ENCODE measurements around the gene BIVM.

The BIVM gene

DNA sequence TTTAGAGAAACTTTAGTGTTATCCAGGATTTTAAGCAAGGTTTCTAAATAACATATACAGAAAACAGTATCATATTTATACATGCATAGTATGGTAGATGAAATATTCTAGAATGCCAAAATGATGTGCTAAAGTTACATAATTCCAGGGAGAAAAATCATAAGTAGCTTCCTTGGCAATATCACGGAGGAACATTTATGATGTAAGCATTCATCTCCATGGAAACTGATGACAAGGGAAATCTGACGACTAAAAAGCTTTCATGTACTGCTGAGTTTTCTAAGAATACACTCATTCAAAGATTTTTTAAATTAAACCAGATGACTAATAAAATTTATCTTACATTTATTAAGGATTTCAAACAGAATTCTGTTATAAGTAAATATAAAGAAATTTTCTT, 30.0 kb upstream of the BIVM start:
- TF ChIP-seq, protein P1, sequence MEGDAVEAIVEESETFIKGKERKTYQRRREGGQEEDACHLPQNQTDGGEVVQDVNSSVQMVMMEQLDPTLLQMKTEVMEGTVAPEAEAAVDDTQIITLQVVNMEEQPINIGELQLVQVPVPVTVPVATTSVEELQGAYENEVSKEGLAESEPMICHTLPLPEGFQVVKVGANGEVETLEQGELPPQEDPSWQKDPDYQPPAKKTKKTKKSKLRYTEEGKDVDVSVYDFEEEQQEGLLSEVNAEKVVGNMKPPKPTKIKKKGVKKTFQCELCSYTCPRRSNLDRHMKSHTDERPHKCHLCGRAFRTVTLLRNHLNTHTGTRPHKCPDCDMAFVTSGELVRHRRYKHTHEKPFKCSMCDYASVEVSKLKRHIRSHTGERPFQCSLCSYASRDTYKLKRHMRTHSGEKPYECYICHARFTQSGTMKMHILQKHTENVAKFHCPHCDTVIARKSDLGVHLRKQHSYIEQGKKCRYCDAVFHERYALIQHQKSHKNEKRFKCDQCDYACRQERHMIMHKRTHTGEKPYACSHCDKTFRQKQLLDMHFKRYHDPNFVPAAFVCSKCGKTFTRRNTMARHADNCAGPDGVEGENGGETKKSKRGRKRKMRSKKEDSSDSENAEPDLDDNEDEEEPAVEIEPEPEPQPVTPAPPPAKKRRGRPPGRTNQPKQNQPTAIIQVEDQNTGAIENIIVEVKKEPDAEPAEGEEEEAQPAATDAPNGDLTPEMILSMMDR (IDR thresholded peaks at IDR 0.05; ENCODE audit: low read depth, low read length), result no peak
- H3K4me3 ChIP-seq (replicated peaks in 1 of 2; ENCODE audit: low read depth in 2 of 2, low read length in 2 of 2), result no peak overlapping the region
- DNase-seq (ENCODE audit: low read depth in 2 of 2), result peak; percentile 38 to 52

- TF ChIP-seq, protein P1 (IDR thresholded peaks at IDR 0.05; ENCODE audit: low read depth, low read length), result no peak
- no peak overlapping the region for H3K4me3 ChIP-seq (replicated peaks in 1 of 2; ENCODE audit: low read depth in 2 of 2, low read length in 2 of 2)
- DNase-seq (ENCODE audit: low read depth in 2 of 2), result peak; percentile 19 to 39
Observed at GRCh38 chr13:102769679-102770078, 29.2 kb upstream of the BIVM start.

- TF ChIP-seq, protein P1 (IDR thresholded peaks at IDR 0.05; ENCODE audit: low read depth, low read length), result no peak
- H3K4me3 ChIP-seq (replicated peaks in 1 of 2; ENCODE audit: low read depth in 2 of 2, low read length in 2 of 2), result no peak overlapping the region
- peak in 1 of 2 donors; percentile 23 for DNase-seq (ENCODE audit: low read depth in 2 of 2)
Observed at GRCh38 chr13:102770435-102770834, 28.5 kb upstream of the BIVM start.

- TF ChIP-seq, protein P1 (IDR thresholded peaks at IDR 0.05; ENCODE audit: low read depth, low read length), result no peak
- no peak overlapping the region for H3K4me3 ChIP-seq (replicated peaks in 1 of 2; ENCODE audit: low read depth in 2 of 2, low read length in 2 of 2)
- no peak for DNase-seq (ENCODE audit: low read depth in 2 of 2)
Observed at GRCh38 chr13:102771298-102772041, 27.4 kb upstream of the BIVM start.

GRCh38 chr13:102772042-102772425, 26.9 kb upstream of the BIVM start:
- H3K4me3 ChIP-seq (replicated peaks in 1 of 2; ENCODE audit: low read depth in 2 of 2, low read length in 2 of 2), result no peak overlapping the region
- no peak for DNase-seq (ENCODE audit: low read depth in 2 of 2)
- TF ChIP-seq, protein P1 (IDR thresholded peaks at IDR 0.05; ENCODE audit: low read depth, low read length), result no peak

DNA sequence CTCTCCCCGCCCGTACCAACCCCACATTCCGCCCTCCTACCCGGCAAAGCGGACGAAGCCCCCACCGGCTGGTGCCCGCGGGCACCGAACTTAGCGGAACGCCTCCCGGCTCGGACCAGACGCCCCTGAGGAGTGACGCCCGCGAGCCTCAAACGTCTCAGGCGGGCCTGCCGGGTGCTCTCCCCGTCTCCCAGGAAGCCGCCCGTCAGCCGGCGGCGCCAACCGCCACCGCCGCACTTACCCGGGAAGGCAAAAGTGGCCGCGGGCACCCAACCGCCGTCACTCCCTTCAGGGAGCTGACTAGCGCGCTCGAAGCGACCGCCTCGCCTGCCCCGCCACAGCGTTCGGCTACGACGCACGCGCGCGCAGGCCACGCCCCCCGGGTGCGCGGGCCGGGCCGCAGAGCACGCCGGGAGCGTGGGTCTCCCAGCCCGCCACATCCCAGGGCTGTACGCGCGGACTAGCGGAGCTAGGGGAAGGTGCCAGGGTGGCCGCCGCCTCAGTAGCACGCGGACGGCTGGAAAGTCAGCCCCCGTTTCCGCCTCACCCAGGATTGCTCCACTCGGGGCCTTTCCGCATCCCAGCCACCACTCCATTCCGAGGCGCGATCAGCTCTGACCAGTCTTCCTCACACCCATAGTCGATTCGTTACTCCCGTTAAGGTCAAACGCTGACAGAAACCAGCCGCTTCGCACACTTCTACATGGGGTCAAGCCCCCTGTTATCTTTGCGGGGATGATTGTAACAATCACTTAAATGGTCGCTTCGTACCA, 25.3 kb upstream of the BIVM start, which contains the start of gene TEX30:
Gene TEX30, minus strand, starts transcription at position 346 of the 773 bp plus-strand sequence. CDS start 3,760 bp downstream, outside the sequence.
- TF ChIP-seq, protein P1 (IDR thresholded peaks at IDR 0.05; ENCODE audit: low read depth, low read length), result no peak
- peak; percentile 78 to 87 for DNase-seq (ENCODE audit: low read depth in 2 of 2)
- H3K4me3 ChIP-seq (replicated peaks in 1 of 2; ENCODE audit: low read depth in 2 of 2, low read length in 2 of 2), result peak within 1 kb of the TSS; percentile 88 to 89
